VCaP (cell line): Measurements from ENCODE around the gene PDCL3.

Experiments
- H3K27ac ChIP-seq: fragments of 450-650 bp; 2 replicates; pipeline ENCODE4 v1.5.1; 2017
- TF ChIP-seq, protein P1 (sequence below): fragments of 450-650 bp; conservative IDR thresholded peaks from 2 replicates; pipeline ENCODE4 v1.5.1; 2017; ENCODE audit warnings: mild to moderate bottlenecking, moderate library complexity

PDCL3 gene

DNA sequence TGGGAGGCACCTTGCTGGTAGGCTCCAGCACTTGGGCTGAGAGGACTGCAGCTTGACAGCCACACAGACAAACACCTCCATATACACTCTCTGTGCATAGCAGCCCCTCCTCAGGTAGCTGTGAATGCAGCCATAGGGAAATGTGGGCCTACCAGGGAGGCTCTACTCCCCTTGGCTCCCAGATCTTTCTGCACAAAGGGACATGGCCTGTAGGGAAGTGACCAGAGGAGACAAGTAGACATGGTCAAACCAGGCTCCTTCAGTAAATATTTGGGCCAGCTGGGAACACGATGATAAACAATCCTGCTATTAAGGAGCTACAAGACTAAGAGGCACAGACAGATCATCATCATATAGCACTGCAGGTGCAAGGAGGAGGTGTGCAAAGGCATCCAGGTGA lies 35.9 kb upstream of the PDCL3 start:
- TF ChIP-seq, protein P1, sequence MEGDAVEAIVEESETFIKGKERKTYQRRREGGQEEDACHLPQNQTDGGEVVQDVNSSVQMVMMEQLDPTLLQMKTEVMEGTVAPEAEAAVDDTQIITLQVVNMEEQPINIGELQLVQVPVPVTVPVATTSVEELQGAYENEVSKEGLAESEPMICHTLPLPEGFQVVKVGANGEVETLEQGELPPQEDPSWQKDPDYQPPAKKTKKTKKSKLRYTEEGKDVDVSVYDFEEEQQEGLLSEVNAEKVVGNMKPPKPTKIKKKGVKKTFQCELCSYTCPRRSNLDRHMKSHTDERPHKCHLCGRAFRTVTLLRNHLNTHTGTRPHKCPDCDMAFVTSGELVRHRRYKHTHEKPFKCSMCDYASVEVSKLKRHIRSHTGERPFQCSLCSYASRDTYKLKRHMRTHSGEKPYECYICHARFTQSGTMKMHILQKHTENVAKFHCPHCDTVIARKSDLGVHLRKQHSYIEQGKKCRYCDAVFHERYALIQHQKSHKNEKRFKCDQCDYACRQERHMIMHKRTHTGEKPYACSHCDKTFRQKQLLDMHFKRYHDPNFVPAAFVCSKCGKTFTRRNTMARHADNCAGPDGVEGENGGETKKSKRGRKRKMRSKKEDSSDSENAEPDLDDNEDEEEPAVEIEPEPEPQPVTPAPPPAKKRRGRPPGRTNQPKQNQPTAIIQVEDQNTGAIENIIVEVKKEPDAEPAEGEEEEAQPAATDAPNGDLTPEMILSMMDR: no peak
- no peak overlapping the region for H3K27ac ChIP-seq

DNA sequence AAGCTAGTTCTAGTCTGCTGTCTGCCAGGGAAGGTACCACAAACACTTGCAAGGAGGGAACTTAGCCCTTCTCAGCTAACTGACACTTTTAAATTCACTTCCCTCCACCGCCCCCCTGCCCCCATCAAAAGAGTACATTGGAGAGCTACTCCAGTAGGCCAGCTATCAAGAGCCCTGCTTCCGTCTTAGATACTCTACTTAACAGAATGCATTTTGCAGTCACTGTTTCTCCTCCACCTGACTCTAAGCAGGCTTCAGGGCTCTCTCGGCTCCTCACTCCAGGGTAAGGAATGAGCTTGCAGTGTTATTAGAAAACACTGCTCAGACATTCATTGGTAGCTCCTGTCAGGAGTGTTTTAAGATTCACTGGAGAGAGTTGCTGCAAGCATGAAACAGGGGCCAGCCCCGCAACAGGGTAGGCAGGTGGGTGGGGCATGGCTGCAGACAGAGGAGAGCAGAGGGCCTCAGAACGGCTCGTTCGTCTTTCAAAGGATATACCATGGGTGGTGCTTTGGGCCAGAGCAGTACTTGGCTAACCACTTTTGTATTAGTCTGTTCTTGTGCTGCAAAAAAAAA lies 35.3 kb upstream of the PDCL3 start:
- H3K27ac ChIP-seq: no peak overlapping the region
- TF ChIP-seq, protein P1: no peak

DNA sequence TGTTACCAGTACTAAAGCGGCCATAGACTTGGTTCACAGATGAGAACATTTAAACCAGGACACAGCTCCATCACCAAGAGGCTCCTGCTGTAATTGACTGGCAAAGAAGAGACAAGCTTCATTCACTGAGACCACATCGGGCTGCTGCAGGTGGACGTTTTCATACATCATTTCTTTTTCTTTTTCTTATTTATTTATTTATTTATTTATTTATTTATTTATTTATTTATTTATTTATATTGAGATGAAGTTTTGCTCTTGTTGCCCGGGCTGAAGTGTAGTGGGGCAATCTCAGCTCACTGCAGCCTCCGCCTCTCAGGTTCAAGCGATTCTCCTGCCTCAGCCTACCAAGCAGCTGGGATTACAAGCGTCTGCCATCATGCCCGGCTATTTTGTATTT lies 33.6 kb upstream of the PDCL3 start:
- no peak overlapping the region for H3K27ac ChIP-seq
- TF ChIP-seq, protein P1: no peak

DNA sequence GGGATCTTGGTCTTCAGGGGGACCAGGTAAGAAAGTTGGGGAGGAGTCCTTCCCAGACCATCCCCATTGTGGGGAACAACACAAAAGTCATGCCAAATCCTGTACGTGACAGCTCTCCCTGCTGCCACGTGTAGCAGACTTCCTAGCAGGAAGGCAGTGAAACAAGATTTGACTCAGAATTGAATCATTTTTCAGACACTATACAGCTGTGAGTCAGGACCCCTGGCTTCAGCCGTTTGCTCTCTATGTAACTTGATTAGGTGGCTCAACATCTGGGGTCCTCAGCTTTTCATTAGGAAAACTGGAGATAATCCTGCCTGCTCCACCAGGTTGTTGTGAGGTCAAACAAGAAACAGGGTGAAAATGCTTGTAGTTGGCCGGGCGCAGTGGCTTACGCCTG lies 32.9 kb upstream of the PDCL3 start:
- H3K27ac ChIP-seq: no peak overlapping the region
- TF ChIP-seq, protein P1: no peak

DNA sequence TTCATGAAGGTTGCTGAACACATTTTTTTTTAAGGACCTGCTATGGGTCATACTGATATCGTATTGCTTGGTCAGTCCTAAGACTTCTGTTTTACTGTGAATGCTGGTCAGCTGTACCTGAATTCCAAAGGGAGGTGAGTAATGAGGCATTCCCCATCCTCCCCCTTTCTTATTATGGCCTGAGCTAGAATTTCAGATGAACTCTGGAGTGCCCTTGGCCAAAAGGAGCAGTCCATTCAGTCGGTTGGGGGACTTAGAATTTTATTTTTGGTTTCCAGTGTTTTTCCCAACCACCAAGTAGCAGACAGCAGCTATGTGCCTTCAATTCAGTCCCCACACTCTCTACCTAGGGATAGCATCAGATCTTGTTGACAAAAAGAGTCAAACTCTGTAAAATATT lies 26.9 kb upstream of the PDCL3 start:
- H3K27ac ChIP-seq: no peak overlapping the region
- TF ChIP-seq, protein P1: no peak

DNA sequence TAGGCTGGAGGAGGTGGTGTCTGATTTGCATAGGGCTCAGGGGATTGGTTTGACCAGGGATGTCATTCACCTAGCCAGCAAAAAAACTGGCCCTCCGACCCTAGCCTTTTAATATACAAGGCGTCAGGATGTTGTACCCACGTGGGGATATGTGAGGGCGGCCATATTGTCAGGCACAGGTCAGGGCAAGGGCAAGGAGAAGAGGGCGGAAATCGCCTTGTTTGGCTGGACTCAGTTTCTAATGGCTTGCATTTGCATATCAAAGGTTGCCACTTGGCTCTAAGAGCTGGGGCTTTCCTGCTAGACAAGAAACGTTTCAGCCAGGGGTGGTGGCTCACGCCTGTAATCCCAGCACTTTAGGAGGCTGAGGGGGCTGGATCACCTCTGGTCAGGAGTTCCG lies 24.9 kb upstream of the PDCL3 start:
- H3K27ac ChIP-seq: no peak overlapping the region
- TF ChIP-seq, protein P1: no peak

DNA sequence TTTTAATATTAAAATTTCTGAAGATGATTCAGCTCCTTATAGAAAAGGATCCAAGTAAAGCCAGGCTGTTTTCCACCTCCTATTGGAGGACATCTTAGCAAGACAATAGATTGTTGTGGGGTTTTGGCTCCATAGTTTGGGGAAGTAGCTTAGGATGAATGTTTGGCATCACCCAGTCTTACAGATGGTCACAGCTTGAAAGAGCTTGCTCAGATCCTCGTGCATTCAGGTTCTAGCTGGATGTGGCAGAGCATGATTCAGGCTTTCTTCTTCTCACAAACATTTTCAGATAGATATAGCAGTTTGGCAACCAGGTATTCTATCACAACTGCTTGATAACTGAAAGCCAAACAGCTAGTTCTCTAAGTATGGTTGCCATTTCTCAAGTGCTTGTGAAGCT lies 23.6 kb upstream of the PDCL3 start:
- TF ChIP-seq, protein P1: no peak
- no peak overlapping the region for H3K27ac ChIP-seq
